Left cardiac atrium (tissue), 4 donors: ENCODE measurements around the gene ARHGEF3. TPM values are rescaled to one million over a fixed set of nuclear protein-coding genes. Genes with fewer than 3 reads are reported as not detected.

Source experiments
- ATAC-seq, 2 donors: fragments of 200-7000 bp; cut with Tn5 transposase; one replicate each; pipeline ENCODE4 v1.9.1; 2020; ENCODE audit warnings: mild to moderate bottlenecking in 2 of 2, moderate library complexity in 2 of 2
- DNase-seq: peaks from one replicate; pipeline ENCODE4 v3.0.0-alpha.2; 2020
- intact Hi-C, 2 donors: fragments of 100-400 bp; cut with DNase I; formaldehyde crosslinking; loops; one replicate each; pipeline versions ENCODE4 v1.14.1 to v1.15.1; 2022 to 2023
- total RNA-seq, 2 donors: library from RNA; stranded (reverse); fragmentation: NEBNext Ultra II Directional; extraction: Animal tissue kit (Norgen Biotek cat#: 25700); gene quantifications; one replicate each; pipeline ENCODE4 v1.2.1, GENCODE V29; 2021
- donor health status: DM: no; HTN: yes; CAD: no.
- donor health status: DM: no; HTN: yes; CAD: no; lungs with severe emphysema.
- donor health status: DM: yes; HTN: yes; CAD: no.
- donor health status: Dilated cardiomyopathy.

Gene ARHGEF3
- total RNA-seq, 2 donors from 2014 or later = 11.9 to 16.8 TPM

DNA sequence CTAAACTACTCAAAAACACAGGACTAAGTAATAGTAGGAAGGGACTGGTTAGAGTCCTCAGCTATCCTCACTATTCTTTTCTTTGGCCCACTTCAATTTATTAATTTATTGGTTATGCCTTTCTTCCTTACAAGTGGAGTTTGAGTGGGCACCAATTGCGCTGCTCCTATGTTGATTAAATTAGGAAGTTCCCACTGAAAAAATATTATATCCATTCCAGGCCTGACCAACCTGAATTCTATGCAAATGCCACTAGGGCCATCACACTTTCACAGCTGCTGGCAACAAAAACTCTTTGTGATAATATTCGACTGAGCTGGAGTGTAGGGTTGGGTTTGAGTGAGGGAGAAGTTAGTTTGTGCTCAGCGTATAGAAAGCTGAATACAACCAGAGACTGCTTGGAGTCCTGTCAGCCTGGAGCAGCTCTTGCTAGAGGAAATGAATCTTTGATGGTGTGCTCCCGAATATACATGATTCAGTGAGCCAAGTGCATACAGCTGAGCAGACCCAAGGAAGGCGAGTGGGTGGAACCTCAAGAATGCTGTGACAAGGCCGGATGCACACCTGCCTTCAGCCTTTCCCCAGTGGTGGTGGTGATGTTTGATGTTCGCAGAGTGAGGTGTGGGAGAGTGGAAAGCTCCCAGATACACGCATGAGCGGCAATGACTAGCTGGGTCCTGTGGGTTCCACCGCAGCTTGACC is 1.5 kb downstream of the ARHGEF3 start:
- intact Hi-C loops = loop anchor here (2.0 to 10.0 kb wide), 6 partner anchors 43 to 189 kb away; no protein-coding TSS in a partner anchor
- DNase-seq (no peak), ATAC-seq (peak; percentile 4 to 6)

DNA sequence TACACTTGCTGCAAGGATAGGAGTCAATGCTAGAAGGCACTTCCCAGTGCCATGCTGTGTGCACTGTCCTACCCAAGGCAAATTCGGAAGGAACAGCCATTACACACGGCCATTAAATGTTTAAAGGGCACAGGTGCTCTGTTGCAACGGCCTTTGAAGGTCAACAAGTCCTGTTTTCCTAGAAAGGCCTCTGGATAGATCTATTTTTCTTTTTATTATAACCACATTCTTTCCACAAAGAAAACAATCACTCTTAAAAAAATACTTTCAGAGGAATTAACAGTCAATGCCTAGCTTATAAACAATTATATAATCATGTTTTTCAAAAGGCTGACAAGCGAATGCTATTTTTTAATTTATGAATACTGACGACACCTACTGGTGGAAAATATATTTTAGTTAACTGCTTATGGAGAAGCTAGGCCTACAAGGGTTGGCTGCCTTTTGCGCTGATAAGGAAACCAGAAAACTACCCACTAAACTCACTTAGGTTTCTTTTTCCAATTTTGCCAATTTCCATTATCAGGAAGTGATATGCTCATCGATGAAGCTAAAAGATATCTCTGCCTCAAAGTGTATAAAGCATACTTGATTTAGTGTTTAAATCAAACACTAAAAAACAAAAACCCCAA is 2.4 kb downstream of the ARHGEF3 start:
- intact Hi-C loops = no loop called here
- ATAC-seq (peak in 1 of 2 donors; percentile 11), DNase-seq (no peak)

DNA sequence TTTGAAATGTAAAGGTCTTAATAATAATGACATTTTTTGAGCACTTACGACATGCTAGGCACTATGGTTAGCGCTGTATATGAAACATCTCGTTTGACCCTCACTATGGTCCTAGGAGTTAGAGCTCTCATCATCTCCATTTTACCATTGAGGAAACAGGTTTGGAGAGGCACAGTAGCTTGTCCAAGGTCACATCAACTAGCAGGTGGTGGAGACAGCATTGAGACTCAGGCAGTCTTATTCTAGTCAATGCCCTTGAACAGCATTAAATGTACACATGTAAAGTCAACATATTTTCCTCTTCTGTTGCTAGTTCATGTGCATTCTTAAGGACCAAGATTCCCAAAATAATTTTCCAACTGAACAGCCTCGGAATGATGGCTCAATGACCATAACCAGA is 4.8 kb downstream of the ARHGEF3 start:
- DNase-seq (no peak), ATAC-seq (no peak)
- intact Hi-C loops = no loop called here

DNA sequence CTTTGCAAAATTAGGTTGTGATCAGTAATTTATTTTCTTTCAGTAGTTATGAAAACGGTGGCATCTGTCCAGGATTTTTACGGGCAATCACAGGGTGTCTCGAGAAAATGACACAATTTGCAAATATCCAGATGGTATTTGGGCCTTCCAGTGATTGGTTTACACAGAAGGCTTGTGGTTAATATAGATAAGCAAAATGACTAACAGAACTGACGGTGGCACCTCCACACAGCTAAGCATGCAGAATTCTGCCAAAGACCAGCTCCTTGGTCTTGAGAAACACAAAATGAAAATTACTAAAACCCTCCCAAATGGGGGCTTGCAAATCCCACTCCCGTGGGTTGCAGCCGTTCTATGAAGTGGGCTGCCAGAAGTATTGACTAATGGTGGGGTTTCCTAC is 5.5 kb downstream of the ARHGEF3 start:
- intact Hi-C loops = no loop called here
- ATAC-seq = no peak
- no peak for DNase-seq

DNA sequence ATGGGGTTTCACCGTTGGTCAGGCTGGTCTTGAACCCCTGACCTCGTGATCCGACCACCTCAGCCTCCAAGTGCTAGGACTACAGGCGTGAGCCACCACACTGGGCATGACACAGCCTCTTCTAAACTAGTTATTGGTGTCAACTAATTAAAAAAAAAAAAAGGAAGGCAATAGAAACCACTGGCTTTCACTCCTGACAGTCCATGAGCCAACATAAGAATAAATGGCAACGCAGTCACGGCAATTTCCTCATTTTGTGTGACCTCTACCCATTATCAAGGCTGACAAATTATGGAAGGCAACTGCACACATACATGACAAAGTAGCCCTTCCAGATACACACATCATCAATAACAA is 5.9 kb downstream of the ARHGEF3 start:
- no peak for DNase-seq
- no peak for ATAC-seq
- intact Hi-C loops = no loop called here

DNA sequence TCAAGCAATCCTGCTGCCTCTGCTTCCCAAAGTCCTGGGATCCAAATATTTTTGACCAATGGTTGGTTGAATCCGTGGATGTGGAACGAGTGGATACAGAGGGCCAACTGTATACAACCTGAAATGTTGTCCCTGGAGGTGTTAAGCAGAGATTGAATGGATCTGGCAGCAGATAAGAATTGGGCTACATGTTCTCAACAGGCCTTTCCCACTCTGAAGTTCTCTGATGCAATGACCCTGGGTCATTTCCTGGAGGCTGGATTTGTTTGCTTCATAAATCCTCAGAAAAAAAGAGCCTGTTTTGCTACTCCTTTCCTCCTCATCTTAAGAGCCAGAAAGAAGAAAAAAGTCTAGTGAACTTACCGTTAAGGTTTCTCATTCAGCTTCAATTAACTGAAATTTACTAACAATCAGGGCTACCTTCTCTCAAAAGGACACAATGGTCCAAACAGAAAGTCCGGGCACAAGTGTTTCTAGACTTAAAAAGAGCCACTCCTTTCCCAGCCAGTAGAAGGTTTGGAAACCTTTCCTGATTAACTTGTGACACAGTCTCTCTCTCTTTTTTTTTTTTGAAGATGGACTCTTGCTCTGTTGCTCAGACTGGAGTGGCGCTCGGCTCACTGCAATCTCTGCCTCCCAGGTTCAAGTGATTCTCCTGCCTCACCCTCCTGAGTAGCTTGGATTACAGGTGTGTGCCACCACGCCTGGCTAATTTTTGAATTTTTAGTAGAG is 6.5 kb downstream of the ARHGEF3 start:
- DNase-seq (no peak), ATAC-seq (no peak)
- intact Hi-C loops = no loop called here

DNA sequence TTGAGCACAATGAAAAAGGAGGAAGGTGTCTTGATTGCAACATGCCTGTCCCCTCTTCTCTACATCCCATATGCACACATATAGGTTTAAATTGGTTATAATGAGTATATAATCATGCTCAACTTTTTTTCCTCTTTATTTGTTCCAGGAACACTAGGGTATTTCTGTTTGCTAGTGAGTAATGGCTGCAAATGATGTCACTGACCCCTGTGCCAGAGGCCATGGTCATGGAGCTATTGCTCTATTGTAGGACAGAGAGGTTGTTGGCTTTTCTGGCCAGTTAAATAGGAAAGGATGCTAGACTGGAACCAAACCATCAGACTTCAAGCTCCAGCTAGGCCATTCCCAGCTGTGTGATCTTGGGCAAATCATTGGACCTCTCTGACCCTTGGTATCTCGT is 9.6 kb downstream of the ARHGEF3 start:
- intact Hi-C loops = no loop called here
- ATAC-seq = peak in 1 of 2 donors; percentile 46
- no peak for DNase-seq

DNA sequence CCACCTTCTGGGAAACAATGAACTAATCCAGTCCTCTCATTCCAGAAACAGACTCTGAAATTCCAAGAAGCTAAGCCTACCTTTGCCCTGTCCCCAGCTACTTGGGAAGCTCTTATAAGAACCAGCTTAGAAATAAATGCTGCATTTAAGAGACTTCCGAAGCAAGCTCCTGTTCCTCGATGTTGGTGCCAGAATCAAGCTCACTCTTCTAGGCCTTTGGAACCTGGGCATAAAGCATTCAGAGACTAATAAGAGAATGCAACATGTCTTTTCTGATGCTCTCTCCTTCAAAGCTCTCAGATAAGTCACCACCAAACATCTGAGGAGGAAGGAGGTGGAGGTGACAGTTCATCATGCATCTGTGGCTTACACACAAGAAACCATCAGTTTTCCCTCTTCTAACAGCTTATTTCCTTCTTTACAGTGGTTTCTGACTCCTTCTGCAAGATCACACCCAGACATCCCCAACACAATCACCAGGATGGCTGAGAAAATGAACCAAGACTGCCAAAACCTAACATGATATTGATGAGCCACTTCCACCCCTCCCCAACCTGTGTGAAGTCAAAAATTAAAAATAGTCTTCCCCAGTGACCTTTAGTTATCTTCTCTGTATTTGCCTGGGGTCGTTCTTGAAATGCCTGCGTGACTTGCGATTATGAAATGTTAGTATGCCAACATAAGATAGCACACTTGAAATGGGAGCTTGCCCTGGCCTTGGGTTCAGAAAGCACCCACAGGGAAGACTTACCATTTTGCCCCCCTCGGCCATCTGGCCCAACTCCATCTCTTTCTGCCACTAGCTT is 11.5 kb downstream of the ARHGEF3 start:
- intact Hi-C loops = no loop called here
- no peak for DNase-seq
- ATAC-seq = peak in 1 of 2 donors; percentile 32

DNA sequence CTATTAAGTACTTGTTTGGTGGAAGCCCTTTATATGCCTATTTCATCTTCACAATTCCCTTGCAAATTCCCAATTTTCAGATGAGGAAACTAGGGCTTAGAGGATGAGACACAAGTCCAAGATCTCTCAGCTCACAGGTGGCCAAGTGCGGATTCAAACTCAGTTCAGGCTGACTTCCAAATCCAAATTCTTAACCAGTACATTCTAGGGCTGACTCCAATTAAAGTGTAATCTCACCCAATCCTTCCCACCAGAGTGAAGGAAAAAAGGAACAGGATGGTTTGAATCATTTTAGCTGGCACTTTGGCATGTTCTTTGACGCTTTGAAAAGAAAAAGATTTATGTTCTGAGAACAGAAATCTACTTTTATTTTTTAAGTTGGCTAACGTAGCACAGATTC is 12.7 kb downstream of the ARHGEF3 start:
- DNase-seq (no peak), ATAC-seq (no peak)

DNA sequence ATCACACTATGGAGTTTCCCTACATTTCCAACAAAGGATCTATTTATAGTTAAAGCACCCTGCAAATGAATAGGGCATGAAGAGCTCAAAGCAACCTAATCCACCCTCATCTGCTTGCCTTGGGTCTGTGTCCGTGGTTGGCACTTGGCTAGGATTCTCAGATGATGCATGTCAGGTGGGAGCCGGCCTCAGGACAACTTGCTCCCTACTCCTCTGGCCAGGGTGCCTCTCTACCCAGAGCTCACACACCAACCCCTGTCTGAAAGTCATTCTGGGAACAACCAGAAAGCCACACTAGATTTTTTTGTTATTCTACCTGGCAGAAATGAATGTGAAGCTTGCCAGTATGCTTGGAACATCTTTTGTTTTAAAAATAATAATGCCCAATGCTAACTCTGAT is 13.2 kb downstream of the ARHGEF3 start:
- no peak for DNase-seq
- intact Hi-C loops = no loop called here
- ATAC-seq = no peak

More for the DNA sequence above, 12.7 kb downstream of the ARHGEF3 start:
- intact Hi-C loops = no loop called here

DNA sequence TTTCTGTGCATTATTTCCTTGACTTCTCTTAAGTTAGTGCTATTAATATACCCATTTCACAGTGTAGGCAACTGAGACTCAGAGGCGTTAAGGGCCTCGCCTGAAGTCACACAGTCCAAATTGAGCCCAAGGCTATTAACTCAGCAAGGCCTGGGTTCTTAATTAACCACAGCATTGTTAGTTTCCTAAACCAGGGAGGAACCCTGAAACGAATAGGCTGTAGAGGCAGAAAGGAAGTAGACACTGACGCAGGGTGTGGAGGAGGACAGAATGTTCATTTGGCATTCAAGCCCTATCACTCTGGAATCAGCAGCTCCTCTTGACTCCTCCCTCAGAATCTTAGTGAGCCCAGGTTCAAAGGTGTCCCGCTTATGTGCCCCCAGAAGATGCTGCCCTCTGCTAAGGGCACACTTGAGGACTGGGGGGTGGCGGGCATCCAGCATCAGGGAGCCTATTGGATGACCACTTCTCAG is 13.9 kb downstream of the ARHGEF3 start:
- peak in 1 of 2 donors; percentile 18 for ATAC-seq
- DNase-seq = no peak
- intact Hi-C loops = no loop called here

DNA sequence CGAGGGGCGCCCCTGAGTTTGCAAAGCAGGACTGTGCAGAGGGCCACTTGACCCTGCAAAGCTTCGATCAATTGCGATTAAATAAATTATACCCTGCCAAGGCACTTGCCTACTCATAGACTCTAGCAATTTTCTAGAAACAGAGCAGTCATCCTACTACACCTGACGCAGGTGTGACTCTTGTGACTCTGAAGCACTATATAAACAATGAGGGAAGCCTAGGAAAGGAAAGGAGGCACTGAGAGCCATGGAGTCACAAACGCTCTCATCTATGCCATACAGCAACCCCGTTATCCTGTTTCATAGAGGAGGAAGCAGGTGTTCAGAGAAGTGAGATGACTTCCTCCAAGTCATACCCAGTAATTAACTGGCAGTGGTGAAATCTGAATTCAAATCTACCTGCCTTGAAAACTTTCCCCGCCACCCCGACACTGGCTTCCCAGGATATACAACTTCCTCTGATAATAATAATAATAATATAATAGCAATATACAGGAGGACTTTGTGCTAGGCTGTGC is 14.4 kb downstream of the ARHGEF3 start:
- ATAC-seq (no peak), DNase-seq (no peak)
- intact Hi-C loops = no loop called here

DNA sequence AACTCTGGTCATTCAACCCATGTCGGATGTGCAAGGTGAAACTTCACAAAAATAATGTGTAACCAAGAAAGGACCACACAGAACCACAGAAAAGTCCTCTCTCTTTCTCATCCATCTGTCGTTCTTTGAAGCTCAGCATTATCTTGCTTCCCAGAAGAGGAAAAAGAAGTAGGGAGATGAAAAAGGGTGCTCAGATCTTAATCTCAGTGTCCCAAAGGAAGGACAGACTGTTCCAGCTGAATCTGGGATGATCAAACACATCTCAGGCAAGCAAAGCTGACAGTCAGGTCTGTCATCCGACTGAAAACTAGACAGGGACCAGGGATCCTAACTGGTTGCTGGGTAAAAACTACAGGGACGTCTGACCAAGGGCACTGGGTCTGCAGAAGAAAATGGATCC is 16.2 kb downstream of the ARHGEF3 start:
- intact Hi-C loops = no loop called here

DNA sequence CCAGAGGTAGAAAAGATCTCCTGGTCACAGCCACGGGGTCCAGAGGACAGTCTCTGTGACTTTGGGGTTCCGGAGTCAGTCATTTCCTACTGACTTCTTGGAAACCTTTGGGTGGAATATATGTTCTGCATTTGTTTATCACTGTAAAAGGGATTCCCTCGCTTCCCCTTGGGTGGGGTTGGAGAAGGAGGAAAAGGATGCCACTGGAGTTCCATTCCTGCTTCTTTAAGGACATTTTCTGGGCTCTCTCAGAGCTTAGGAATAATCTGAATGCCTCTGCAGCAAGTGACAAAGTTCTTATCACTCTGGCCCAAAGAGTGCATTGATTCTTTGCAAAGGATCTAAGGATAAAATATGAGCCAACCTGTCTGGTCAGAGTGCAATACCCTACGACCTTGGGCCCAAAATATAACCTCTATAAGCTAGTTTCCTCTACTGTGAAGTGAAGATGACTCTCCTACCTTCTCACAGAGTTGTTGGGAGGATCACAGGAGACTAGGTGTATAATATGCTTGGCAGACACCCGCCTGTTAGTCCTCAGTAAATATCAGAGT is 17.2 kb downstream of the ARHGEF3 start:
- DNase-seq (no peak), ATAC-seq (no peak)
- intact Hi-C loops = no loop called here

More for the DNA sequence above, 16.2 kb downstream of the ARHGEF3 start:
- ATAC-seq = no peak
- DNase-seq = no peak

DNA sequence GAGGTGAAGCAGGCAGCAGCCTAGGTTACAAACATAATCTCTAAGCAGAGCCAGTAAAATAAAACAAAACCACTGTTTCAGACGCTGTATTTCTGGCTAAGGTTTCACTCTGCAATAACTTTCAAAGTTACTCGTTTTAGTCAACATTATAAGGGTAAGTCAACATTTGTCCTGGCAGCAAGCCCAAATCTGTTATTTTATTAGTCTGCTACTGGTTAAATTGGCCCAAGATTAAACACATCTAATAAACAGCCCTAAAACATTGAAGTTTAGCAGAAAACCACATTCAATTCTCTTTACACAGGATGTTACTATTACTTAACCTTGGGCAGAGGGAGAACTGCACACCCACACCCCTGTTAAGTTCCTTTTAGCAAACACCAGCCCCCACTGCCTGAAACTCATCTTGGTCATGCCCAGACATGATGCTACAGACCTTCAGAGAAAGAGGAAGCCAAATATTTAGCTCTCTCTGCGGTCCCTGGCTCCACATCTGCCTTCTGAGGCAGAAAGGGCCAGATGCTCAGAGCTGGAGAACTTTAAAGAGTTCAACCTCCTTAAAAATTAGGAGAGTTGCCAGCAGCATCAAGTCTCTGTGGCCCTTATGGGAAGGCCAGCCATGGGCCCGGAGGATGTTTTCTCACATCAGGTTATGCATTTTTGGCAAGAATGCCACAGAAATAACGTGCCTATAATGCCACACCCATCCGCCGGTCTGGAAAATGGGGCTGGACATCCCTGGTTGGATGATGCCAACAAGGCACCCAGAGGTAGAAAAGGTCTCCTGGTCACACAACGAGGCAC is 17.9 kb downstream of the ARHGEF3 start:
- intact Hi-C loops = no loop called here
- DNase-seq (peak; percentile 56), ATAC-seq (peak; percentile 79 to 92)

DNA sequence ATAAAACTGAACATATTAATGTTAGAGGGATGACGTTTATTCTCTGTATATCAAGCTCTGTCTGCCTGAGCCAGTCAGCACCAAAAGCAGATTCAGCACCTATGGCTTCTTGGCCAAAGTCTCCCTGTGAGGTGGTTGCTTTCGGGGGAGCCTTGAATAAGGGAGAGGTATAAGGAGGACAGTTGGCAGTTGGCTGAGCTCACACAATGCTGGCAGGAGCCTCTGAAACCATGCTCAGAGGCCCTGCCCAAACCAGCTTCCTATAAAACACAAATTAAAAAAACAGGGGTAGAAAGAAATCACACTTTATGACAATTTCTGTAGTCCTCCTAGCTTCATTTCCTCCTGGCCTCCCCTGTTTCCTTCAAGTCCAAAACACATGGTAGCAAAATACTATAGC is 18.8 kb downstream of the ARHGEF3 start:
- ATAC-seq (peak in 1 of 2 donors; percentile 14), DNase-seq (no peak)
- intact Hi-C loops = no loop called here

DNA sequence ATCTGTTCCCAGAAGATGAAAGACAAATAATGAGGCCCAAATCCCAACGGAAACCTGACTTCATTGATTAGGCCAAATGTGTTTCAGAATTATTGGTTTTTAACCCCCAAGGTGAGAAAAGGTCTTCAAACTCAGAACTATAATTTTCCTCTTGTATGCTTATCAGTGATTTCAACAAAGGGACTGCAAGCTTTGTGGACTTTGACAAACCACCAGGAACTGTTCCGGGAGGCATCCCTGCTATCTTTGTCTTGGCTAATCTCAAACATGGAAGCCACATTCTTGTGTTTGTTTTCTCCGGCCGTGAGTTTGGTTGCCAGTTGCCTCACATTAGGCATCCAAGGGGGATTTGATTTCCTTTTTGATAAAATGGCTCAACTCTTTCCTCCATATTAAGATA is 19.5 kb downstream of the ARHGEF3 start:
- DNase-seq (no peak), ATAC-seq (no peak)
- intact Hi-C loops = no loop called here

DNA sequence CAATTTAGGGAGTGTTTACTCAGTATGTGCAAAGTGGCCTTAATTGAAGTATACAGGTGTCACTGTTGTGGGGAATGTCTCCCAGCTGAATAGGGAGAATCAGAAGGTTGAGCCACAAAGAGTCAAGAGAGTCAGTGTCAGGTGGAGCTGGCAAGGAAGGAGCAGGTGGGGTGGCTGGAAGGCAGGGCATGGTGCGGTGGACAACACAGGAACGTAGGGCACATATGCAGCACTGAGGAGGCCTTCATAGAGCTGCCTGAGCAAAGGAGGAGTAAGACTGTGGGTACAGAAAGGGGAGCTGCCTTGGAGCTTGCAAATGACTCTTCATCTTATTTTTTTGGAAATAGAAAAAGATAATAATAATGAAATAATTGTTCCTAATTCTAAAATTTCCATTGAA is 20.0 kb downstream of the ARHGEF3 start:
- no peak for DNase-seq
- no peak for ATAC-seq
- intact Hi-C loops = no loop called here
